HG03064 (cell line): ENCODE data around the gene AGAP1.

ENCODE experiments used
- ATAC-seq: cut with Tn5 transposase; IDR thresholded peaks from one replicate; pipeline ENCODE4 v1.9.1; 2021; ENCODE audit warnings: low read depth; ENCODE audit not compliant: unreplicated experiment

The AGAP1 gene

DNA sequence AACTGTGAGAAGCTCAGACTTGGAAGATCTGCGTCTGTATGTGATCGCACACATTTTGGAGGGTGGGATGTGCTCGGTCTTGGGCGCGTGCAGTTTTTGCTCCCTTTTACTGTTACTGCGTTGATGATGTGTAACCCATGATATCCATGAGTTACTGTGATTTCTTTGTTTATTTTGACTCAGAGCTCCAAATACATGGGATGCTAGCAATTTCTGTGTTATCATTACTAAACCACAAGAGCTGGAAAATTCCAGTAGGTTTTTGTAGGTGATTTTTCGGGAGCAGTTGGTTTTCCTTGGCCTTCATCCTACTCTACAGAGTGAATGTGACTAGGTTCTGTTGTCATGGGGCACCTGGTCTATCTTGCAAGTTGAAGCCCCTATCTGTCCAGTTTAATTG is 124.2 kb downstream of the AGAP1 start:
- no peak for ATAC-seq

DNA sequence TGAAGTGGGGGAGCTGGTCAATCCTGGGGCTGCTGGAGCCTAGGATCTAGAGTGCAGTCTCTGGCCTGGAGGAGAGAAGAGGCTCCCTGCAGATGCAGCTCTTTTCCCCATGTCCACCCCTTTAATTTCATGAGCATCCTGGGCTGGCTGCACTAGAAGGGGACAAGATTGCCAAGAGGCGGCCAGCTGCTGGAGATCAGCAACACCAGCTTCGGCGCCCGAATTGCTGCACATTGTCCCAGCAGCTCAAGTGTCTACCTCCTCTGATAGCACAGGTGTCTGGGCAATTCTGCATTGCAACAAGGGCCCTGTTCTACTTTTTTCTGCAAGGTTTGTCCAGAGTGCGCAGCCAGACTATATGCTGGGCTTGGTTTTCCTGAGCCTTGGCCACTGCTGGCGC is 125.7 kb downstream of the AGAP1 start:
- no peak for ATAC-seq

DNA sequence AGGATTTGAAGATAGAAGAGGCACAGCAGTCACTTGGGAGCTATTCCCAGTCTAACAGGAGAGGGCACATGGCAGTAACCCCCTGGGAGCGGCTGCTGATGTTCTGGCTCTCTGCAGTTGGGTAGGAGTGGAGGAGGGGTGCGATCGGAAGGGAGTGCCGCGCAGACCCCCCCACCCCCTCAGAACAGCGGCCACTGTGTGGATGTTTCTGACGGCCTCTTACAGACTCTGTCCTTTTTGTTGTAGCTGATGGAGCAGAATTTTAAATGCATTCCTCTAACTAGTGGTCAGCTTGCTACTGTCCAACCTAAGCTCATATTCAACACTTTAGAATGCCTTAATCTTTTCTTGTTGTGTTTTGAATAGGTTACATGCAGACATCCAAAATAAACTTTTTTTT is 127.9 kb downstream of the AGAP1 start:
- ATAC-seq: no peak

DNA sequence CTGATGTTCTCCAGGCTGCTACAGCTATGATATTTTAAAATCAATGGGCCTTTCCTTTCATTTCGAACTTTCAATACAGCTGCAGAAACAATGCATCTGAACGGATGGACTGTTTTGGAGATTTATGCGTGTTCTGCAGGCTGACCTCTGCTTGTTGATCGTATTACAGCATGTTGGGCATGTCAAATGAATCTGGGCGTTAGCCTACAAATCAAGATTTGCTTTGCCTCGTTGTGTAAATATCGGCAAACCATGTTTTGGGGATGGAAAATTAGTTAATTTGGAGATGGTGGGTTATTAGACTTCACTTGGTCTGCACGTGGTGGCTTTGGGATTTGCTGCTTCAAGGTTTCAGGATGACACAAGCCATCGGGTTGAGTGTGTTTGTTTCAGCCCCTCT is 129.3 kb downstream of the AGAP1 start:
- no peak for ATAC-seq

DNA sequence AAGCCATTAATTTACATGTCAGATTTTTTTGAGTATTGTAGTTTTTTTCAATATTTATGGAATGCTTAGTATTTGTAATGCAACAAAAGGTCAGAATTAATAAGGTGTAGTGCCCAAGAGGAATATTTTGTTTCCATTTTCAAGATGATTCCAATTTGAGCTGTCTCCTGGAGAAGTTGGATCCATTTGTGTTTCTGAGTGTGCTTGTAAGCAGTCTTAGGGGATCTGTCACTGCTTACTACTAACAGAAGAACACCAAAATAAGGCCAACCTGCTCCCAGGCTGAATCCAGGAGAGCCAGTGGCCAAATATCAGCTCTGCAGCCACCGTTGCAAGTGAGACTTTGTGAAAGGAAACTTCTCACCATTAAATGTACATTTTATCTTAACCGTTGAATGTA is 129.9 kb downstream of the AGAP1 start:
- ATAC-seq: no peak

DNA sequence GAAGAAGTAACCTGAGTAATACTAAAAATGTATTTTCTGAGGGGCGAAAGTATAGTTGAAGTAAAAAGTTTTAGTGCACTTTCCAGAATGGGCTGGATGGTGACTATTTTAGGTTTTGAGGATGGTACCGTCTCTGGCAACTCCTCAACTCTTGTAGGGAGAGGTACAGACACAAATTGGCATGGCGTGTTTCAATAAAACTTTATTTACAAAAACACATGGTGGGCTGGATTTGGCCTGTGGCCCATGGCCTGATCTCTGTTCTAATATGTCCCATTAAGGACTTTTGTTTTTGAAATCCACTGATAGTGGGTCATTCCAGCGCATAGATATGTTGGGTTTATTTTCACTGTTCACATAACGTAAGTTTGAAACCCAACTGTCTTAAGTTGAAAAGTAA is 132.8 kb downstream of the AGAP1 start:
- ATAC-seq: no peak

DNA sequence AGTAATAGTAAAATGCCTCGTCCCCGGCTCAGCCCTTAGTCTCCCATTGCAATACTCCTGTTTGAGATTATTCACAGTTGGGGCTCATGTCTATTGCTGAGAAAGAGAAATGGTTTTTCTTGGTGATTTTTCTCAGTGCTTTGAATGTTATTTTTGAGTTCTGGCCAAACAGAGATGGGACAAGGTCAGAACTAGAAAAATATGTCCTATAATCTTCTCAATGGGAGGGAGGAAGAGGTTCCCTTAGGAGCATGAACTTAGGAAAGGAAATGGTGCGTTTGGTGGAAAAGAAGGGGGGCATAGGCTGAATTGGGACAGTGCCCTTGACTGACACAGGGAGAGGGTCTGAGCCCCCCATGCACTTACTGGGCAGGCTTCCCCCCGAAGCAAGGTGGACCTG is 133.8 kb downstream of the AGAP1 start:
- no peak for ATAC-seq

DNA sequence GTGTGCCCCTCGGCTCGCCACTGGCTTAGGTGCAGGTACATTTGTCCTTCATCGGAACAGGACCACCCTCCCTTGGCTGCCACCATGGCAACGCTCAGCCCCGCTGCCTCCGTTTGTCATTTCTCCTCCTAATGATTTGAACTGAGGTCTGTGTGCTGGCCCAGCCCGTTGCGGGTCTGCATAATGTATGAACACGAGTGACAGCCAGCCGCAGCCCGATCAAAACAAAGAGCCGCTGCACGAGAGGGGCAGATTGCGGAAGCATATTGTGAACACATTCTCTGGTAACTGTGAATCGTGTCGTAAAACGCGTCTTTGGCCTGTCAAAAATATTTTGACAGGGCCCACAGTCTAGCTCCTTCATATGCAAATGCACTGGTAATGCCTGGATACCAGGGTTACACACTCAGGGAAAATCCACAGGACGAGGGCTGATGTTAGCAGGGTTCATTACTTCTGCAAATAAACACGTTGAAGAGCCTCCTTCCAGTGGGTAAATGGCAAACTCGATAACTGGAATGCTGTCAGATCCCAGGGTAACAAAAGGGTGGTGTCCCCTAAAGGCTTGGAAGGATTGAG is 137.0 kb downstream of the AGAP1 start:
- no peak for ATAC-seq

DNA sequence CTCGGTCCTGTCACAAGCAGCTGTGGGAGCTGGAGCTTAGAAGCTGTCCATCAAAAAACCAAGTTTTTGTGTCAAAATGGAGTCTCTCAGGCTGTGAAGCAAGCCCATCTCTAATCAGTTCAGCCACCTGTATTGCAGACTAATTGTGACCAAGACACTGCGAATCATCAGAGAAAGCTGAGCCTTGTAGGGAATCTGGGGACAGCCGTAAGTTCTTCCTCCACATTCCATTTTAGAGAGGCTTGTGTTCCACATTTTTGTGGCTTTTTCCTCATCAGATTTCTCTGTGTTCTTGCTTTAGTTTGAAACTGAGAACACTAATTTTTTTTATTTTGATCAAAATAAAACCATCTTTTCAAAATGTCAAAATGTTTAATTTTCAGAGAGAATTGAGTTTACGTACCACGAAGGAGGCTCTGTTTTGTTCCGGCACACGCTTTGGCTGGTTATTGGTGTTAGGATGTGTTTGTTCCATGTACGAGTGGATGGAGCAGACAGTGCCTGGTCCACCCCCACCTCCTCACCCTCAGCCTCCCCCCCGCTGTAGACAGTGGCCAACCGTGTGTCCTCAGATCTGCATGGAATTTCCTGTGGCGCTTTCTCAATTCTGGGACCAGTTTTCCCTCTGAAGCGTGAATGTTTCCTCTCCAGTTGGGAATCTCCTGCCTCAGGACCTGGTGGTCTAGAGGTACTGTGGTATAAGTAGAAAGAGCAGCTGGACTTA is 140.8 kb downstream of the AGAP1 start:
- ATAC-seq: no peak

DNA sequence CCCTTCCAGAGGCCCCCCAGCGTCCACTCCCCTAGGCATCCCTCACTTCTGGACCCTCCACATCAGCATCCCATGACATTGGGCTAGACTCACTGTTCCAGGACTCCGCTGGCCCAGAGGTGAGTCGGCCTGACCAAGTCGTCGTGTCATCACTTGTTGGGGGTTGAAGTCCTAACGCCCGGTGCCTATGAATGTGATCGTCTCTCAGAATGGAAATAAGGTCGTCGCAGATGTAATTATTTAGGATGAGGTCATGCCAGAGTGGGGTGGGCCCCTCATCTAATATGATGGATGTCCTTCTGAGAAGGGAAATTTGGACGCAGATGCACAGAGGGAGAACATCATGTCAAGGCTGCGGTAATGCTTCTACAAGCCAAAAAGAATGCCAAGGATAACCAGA is 142.7 kb downstream of the AGAP1 start:
- ATAC-seq: no peak

DNA sequence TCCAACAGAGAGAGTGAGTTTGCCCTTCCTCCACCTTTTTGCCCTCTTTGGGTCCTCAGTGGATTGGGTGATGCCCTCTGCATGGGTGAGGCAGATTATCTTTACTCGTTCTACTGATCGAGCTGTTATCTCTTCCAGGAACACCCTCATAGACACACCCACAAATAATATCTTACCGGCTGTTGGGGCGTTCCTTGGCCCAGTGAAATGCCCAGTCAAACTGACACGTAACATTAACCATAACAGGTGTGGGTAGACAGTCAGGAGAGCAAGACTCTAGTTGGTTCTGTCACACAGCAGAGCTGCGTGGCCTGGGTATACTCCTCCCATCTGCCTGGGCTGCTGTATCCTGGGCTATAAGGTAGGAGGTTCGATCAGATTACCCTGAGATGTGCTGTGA is 144.1 kb downstream of the AGAP1 start:
- no peak for ATAC-seq

DNA sequence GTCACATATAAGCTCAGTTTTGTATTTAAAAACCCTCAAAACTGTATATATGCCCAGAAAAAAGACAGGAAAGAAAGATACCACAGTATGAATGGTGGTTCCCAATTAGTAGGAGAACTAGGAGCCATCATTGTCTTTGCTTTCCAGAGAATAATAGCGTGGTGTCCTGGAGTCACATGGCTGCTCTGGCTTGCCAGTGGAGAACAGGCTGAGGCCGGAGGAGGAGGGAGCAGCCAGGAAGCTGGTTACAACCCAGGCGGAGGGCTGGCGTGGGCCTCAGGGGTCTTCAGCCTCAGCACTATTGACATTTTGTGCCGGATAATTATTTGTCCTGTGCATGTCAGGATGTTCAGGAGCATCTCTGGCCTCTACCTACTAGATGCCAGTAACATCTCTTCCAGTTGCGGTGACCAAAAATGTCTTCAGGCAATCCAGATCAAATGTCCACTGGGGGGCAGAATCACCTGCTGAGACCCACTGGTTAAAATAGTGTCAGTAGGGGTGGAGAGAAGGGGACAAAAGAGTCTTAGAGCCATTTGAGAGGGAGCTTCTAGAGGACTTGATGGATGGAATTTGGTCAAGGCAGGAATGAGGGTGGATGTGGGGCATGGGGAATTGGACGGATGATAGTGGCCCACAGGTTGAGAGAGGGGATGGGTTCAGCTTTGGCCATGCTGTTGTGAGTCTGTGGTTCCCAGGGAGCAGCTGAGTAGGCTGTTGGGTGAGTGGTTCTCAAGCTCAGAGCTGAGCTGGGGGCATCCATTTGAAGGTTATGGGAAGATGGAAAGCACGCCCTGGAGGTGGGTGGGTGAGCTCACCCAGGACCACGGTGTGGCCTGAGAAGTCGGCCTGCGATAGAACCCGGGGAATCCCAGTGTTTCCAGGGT is 144.9 kb downstream of the AGAP1 start:
- ATAC-seq: no peak

DNA sequence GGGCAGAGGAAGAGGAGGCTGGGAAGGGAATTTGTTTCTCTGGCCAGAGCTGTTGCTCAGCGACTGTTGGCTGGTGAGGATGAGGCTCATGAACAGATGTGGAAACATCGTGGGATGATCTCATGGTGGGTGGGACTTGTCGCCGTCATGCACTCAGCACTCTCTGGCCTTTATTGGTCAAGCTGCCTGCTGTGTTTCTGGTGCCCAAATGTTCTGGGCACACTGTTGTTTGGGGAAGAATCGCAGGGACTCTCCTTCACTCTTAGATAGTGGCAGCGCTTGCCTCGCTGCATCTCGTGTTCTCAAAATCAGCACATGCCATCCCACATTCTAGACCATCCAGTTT is 145.6 kb downstream of the AGAP1 start:
- no peak for ATAC-seq

DNA sequence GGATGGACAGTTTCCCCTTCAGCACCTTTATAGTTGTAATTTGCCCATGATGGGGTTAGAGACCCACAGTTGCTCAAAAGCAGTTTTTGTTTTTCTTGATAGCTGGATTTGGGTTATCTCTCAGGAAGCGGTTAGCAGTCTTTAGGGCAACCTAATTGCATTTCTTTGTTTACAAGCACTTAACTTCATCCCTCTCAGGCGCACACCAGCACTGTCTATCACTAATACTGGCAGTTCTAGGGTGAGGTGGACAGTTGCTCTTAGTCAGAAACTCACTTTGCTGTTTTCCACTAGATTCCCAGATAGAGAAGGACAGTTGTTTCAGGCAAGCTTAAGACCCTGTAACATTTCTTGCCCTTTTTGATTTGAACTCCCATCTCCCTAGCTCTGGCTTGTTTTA is 146.0 kb downstream of the AGAP1 start:
- ATAC-seq: no peak

DNA sequence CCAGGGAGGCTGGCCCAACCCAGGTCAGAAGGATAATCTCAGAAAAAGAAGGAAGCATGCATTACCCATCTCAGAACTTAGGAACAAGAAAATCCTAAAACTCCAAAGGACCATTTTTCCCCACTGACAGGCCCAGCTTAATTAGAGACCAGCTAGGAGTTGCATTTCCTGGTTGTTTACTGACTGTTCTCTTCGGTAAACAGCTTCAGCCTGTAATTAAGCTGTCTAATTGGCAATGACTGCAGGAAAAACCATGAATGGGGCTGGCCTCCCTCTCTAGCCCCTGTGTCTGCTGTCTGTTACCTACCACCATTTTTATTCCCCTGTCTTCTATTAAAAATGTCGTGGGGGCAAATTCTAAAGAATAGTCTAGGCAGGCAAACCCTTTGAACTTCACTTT is 146.5 kb downstream of the AGAP1 start:
- ATAC-seq: no peak

DNA sequence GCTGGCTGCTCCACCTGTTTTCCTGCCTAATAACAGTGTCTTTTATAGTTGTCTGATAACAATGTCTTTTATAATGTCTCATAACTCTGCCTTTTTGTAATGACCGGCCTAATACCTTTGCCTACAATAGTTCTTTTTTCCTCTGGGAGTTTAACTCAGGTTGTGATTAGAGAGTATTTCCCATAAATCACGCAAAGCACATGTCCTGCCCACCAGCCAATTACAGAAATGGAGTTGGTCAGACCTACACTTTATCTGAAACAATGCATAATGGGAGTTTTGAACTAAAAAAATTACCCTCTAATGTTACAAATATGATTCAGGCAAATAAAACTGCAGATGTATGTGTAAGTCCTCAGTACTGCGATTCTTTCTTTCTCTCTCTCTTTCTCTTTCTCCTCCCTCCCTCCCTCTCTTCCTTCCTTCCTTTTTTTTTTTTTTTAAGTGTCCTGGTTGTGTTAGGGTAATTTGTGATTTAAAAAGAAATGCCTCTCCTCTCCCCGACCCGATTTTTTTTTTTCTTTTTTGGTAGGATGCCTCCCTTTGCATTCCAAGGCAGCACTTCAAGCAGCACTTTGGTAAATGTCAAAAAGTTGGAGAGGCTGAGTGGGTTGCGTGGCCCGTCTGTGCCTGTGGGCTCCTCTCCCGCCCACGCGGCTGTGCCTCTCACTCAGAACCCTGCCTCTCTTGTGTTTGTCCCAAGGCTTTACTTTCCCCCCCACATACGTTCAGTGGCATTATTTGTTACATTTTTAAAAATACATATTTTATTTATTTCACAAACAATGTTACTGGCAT is 147.3 kb downstream of the AGAP1 start:
- ATAC-seq: no peak

DNA sequence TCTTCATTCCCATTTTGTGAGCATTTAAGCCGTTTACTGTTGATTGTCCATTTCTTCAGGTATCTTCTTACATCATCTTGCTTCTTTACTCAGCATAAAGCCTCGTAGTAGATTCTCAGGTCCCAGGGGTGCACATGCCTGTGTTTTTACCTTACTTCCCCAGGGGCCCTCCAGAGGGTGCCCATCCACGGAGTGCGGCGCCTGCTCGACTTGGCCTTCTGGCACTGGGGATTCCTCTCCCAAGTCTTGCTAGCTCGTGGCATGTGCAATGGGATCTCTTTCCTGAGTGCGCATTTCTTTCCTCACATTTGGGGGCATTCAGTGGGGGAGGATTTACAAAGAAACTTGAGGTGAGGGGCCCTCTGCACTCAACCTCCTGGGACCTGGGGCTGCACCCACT is 148.1 kb downstream of the AGAP1 start:
- no peak for ATAC-seq

DNA sequence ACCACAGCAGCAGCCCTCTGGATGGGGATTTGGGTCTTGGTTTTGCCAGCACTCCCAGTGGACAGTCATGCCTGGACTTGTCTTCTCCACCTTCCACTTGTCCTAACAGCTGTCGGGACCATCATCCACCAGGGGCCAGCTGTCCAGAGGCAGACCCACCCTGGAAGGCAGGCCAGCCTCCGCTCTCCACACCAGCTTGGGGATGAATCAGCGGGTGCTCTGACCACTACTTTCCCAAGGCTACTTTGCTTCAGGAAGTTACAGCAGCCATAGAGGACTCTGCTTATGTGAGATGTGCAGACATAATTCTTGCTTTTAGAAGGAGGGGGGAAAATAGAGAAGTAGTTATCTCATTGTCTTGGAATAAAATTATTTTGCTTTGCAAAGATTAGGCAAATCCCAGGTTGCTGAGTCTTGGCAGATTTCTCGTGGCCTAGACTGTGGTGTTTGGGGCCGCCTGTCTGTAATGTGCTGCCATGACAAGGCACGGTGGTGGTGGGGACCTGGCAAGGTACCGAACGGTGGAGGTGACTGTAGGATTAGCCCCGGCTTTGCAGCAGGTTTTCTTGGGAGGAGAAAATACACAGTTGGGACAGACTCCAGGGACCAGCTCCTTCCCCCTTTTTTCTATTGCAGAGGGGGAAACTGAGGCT is 148.7 kb downstream of the AGAP1 start:
- no peak for ATAC-seq

DNA sequence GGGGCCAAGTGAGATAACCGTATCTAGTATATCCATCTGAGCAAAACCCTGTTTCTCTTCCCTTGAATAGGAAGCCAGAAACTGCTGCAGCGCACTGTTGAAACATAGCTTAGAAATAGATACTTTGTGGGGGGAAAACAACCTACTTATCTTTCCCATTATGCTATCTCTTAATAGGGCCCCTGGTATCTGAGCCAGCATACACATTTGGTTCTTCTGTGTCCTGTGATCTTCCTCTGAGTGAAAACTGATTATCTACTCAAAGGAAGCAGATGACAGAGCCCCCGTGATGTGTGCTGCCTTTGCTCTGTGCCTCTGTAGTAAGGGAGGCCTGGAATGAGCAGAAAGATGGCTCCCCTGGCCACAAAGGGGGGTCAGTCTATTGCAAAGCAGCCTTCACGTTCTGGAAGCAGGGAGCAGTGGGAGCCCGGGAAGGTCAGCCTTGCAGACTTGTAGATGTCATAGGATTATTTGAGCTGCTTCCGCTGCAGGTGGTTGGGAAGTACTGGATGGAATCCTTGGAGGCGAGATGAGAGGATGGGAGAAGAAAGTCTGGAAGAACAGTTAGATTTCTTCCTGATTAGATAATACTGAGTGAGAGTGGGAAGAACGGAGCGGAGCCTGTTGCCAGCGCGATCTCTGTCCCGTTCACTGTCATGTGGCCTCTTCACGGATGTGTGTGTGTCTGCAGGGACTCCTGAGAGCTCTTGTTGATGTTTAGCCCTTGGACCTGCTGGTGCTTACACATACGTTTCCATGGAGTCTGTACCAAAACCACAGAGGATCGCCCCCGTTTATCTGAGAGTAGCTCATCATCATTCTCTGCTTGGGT is 150.1 kb downstream of the AGAP1 start:
- ATAC-seq: no peak

DNA sequence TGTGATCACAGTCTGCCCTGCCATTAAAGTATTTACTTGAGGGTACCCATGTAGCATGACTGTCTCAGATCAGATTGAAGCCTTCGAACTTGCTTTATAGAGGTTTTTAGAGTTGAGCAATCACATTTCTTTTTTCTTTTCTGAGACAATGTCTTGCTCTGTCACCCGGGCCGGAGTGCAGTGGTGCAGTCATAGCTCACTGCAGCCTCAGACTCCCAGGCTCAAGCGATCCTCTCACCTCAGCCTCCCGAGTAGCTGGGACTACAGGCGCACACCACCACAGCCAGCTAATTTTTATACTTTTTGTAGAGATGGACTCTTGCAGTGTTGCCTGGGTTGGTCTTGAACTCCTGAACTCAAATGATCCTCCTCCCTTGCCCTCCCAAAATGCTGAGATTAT is 153.4 kb downstream of the AGAP1 start:
- ATAC-seq: no peak
